ENCODE measurements around the gene TLR2. TPM values are rescaled to one million over a fixed set of nuclear protein-coding genes. Genes with fewer than 3 reads are reported as not detected.
A peak's percentile ranks its signal among the peaks of the same experiment; 100 is the strongest.

Gene TLR2
- total RNA-seq, 4 donors from 2014 or later, result 4.3 to 30.0 (median 13.7) TPM

- H3K27ac ChIP-seq, result no peak overlapping the region
- H3K9me3 ChIP-seq, result peaks cover 0 to 5% (median 0%) of the 10 kb centered on the region in 3 donors
- no peak for TF ChIP-seq EP300 (IDR thresholded peaks at IDR 0.05)
- TF ChIP-seq, protein P1, sequence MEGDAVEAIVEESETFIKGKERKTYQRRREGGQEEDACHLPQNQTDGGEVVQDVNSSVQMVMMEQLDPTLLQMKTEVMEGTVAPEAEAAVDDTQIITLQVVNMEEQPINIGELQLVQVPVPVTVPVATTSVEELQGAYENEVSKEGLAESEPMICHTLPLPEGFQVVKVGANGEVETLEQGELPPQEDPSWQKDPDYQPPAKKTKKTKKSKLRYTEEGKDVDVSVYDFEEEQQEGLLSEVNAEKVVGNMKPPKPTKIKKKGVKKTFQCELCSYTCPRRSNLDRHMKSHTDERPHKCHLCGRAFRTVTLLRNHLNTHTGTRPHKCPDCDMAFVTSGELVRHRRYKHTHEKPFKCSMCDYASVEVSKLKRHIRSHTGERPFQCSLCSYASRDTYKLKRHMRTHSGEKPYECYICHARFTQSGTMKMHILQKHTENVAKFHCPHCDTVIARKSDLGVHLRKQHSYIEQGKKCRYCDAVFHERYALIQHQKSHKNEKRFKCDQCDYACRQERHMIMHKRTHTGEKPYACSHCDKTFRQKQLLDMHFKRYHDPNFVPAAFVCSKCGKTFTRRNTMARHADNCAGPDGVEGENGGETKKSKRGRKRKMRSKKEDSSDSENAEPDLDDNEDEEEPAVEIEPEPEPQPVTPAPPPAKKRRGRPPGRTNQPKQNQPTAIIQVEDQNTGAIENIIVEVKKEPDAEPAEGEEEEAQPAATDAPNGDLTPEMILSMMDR (IDR thresholded peaks at IDR 0.05), result peak; percentile 8 to 35 (median 22)
- no peak overlapping the region for H3K4me3 ChIP-seq
- ATAC-seq, result no peak
- H3K36me3 ChIP-seq, result no peaks in the 10 kb centered on the region
- no peaks in the 10 kb centered on the region for H3K4me1 ChIP-seq
- no peaks in the 10 kb centered on the region for H3K27me3 ChIP-seq
- 72 to 82% methylated on average over 6 to 9 of the region's 9 CpGs for WGBS, 2 donors (ENCODE audit: low coverage in 1 of 2)
Observed at GRCh38 chr4:153643406-153644383, 40.4 kb upstream of the TLR2 start.

DNA sequence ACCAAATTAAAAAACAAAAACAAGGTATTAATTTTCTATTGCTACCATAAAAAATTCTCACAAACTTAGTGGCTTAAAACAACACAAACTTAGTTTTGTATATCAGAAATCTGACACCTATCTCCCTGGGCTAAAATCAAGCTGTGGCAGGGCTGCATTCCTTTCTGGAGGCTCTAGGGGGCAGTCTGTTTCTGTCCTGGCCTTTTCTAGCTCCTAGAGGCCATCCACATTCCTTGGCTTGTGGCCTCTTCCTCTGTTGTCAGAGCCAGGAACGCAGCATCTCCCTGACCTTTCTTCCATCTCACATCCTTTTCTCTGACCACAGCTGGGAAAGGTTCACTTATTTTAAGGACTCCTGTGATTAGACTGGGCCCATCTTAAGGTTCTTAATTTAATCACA, 38.9 kb upstream of the TLR2 start:
- no peaks in the 10 kb centered on the region for H3K27me3 ChIP-seq
- WGBS, 2 donors (ENCODE audit: low coverage in 1 of 2), result 20 to 83% methylated on average over 1 of the region's 1 CpG
- H3K36me3 ChIP-seq, result no peaks in the 10 kb centered on the region
- no peaks in the 10 kb centered on the region for H3K4me1 ChIP-seq
- H3K27ac ChIP-seq, result no peak overlapping the region
- TF ChIP-seq EP300 (IDR thresholded peaks at IDR 0.05) (no peak), POLR2A (IDR thresholded peaks at IDR 0.05) (no peak), POLR2AphosphoS5 (IDR thresholded peaks at IDR 0.05) (no peak)
- TF ChIP-seq, protein P1 (IDR thresholded peaks at IDR 0.05), result no peak
- ATAC-seq, result no peak
- H3K4me3 ChIP-seq, result no peak overlapping the region
- peaks cover 0 to 5% (median 0%) of the 10 kb centered on the region in 3 donors for H3K9me3 ChIP-seq

DNA sequence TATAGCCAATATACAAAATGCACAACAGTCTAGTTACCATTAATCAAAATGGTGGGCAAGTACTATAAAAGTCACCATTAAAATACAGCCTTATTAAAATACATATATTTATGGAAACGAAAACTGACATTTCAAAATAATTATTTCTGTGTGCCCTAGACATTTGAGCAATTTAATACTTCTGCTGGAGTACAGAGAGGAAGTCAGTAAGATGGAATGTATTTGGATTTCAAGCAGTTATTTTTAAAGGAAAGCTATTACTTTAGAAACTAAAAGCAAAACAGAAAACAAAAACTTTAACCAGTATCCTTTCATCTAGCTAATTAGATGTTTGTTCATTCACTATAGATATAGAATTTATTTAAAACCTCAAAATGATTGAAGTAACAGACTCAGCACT, 37.8 kb upstream of the TLR2 start:
- TF ChIP-seq, protein P1 (IDR thresholded peaks at IDR 0.05), result no peak
- TF ChIP-seq POLR2AphosphoS5 (IDR thresholded peaks at IDR 0.05), result no peak
- TF ChIP-seq EP300 (IDR thresholded peaks at IDR 0.05), result no peak
- Histone ChIP-seq H3K9me3 (peaks cover 0 to 5% (median 0%) of the 10 kb centered on the region in 3 donors), H3K27ac (no peak overlapping the region), H3K27me3 (no peaks in the 10 kb centered on the region), H3K36me3 (no peaks in the 10 kb centered on the region), H3K4me1 (no peaks in the 10 kb centered on the region), H3K4me3 (no peak overlapping the region)
- no peak for ATAC-seq
- WGBS, 2 donors (ENCODE audit: low coverage in 1 of 2), result 70 to 77% methylated on average over 1 of the region's 1 CpG

GRCh38 chr4:153646978-153647377, 37.1 kb upstream of the TLR2 start:
- ATAC-seq, result no peak
- TF ChIP-seq, protein P1 (IDR thresholded peaks at IDR 0.05), result no peak
- TF ChIP-seq EP300 (IDR thresholded peaks at IDR 0.05) (no peak), POLR2AphosphoS5 (IDR thresholded peaks at IDR 0.05) (no peak), POLR2A (IDR thresholded peaks at IDR 0.05) (no peak)
- 100% methylated on average over 1 of the region's 1 CpG; no CpG with 5 or more reads in 1 of the 2 donors for WGBS, 2 donors (ENCODE audit: low coverage in 1 of 2)
- H3K36me3 ChIP-seq, result no peaks in the 10 kb centered on the region
- peaks cover 0 to 5% (median 0%) of the 10 kb centered on the region in 3 donors for H3K9me3 ChIP-seq
- no peaks in the 10 kb centered on the region for H3K27me3 ChIP-seq
- H3K4me1 ChIP-seq, result no peaks in the 10 kb centered on the region
- no peak overlapping the region for H3K27ac ChIP-seq
- H3K4me3 ChIP-seq, result no peak overlapping the region

DNA sequence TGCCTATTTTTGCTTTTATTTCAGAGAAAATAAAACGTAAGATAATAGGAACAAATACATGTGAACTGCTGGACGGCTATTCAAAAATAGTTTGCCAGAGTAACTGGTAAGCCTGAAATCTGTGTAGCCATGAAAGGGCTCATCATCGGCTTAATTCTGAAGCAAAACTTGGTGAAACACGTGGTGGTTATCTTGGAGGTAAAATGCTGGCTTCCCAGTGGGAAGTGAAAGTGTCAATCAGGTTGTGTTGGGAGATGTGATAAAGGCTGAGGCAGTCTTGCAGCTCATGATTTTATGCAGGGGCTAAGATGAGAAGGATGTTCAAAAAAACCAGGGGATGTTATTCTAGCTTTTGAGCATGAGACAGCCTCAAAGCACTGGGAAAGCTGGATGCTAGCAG, 36.1 kb upstream of the TLR2 start:
- H3K4me1 ChIP-seq, result no peaks in the 10 kb centered on the region
- H3K27me3 ChIP-seq, result no peaks in the 10 kb centered on the region
- no peak for ATAC-seq
- no peaks in the 10 kb centered on the region for H3K36me3 ChIP-seq
- H3K27ac ChIP-seq, result no peak overlapping the region
- peaks cover 0 to 5% (median 0%) of the 10 kb centered on the region in 3 donors for H3K9me3 ChIP-seq
- no peak overlapping the region for H3K4me3 ChIP-seq
- 64 to 86% methylated on average over 2 to 4 of the region's 4 CpGs for WGBS, 2 donors (ENCODE audit: low coverage in 1 of 2)
- TF ChIP-seq POLR2AphosphoS5 (IDR thresholded peaks at IDR 0.05) (no peak), EP300 (IDR thresholded peaks at IDR 0.05) (no peak), POLR2A (IDR thresholded peaks at IDR 0.05) (no peak)
- TF ChIP-seq, protein P1 (IDR thresholded peaks at IDR 0.05), result no peak

All from gastroesophageal sphincter (tissue), 4 donors.